Stimulated activated CD4-positive, alpha-beta T cell treated with anti-CD3 and anti-CD28 coated beads, Interleukin-1b, Interleukin-23, amount 100 ng/mL, for 4 hours (primary cell): ENCODE results near the gene ECI1.
"Not testable (repeated sequence)": the region's sequence is repeated elsewhere in the genome, so short reads cannot be mapped to it uniquely, and the experiment has no call there.

Experiments
- DNase-seq, 2 donors: peaks; one replicate each; pipeline ENCODE4 v3.0.0-alpha.2; 2020; ENCODE audit warnings: low read depth in 2 of 2

ECI1 gene

GRCh38 chr16:2278956-2279800, 27.8 kb upstream of the ECI1 start:
- DNase-seq: no peak

- DNase-seq: no peak
Observed at GRCh38 chr16:2278272-2278608, 26.9 kb upstream of the ECI1 start.

- no peak for DNase-seq
Observed at GRCh38 chr16:2277466-2278271, 26.3 kb upstream of the ECI1 start.

GRCh38 chr16:2276368-2277195, 25.2 kb upstream of the ECI1 start:
- DNase-seq: no peak

GRCh38 chr16:2275476-2276367, 24.3 kb upstream of the ECI1 start:
- no peak for DNase-seq

- DNase-seq: no peak
Observed at GRCh38 chr16:2273931-2274330, 22.5 kb upstream of the ECI1 start.

GRCh38 chr16:2273484-2273883, 22.1 kb upstream of the ECI1 start:
- DNase-seq: no peak

- no peak for DNase-seq
Observed at GRCh38 chr16:2271848-2272461, 20.6 kb upstream of the ECI1 start.

- DNase-seq: no peak
Observed at GRCh38 chr16:2270588-2271470, 19.4 kb upstream of the ECI1 start.

GRCh38 chr16:2270070-2270462, 18.7 kb upstream of the ECI1 start:
- no peak for DNase-seq

GRCh38 chr16:2267913-2268666, 16.7 kb upstream of the ECI1 start, which contains the start of gene RNPS1:
RNPS1 (minus strand) TSS chr16:2268126; CDS start chr16:2264643, 3,483 bp downstream.
- peak; percentile 91 to 93 for DNase-seq

- DNase-seq: not testable (repeated sequence)
Observed at GRCh38 chr16:2267505-2267912, 16.1 kb upstream of the ECI1 start.

- DNase-seq: not testable (repeated sequence)
Observed at GRCh38 chr16:2266887-2267286, 15.5 kb upstream of the ECI1 start.

- not testable (repeated sequence) for DNase-seq
Observed at GRCh38 chr16:2263026-2263425, 11.6 kb upstream of the ECI1 start.

- DNase-seq: no peak
Observed at GRCh38 chr16:2260250-2260649, 8.9 kb upstream of the ECI1 start.

GRCh38 chr16:2258530-2258929, 7.1 kb upstream of the ECI1 start:
- DNase-seq: not testable (repeated sequence)

GRCh38 chr16:2257726-2258125, 6.3 kb upstream of the ECI1 start:
- no peak for DNase-seq

- DNase-seq: no peak
Observed at GRCh38 chr16:2256531-2257140, 5.2 kb upstream of the ECI1 start.
